HG02943 (cell line): ENCODE results near the gene SPDYE3.
"Not testable (repeated sequence)": the region's sequence is repeated elsewhere in the genome, so short reads cannot be mapped to it uniquely, and the experiment has no call there.

Source experiments
- ATAC-seq: cut with Tn5 transposase; IDR thresholded peaks from one replicate; pipeline ENCODE4 v1.9.1; 2021; ENCODE audit warnings: mild to moderate bottlenecking, low read depth, moderate library complexity; ENCODE audit not compliant: unreplicated experiment

The SPDYE3 gene

DNA sequence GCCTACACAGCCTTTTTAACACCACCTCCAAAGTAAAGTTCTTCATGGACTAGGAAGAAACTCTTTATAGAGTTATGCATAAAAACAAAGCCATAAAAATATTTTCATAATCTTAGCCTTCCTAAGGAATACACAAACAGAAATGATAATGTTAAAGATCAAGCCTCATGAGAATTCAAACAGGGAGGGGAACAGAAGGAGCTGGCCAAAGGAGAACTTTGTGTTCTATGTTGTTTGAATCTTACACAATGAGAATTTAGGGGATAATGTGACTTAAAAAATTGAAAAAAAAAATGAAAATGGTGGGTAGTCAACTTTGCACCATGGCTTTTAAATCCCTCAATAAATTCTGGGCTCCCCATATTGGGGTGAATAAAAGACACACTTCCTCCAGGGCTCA, 41.3 kb downstream of the SPDYE3 start:
- no peak for ATAC-seq

DNA sequence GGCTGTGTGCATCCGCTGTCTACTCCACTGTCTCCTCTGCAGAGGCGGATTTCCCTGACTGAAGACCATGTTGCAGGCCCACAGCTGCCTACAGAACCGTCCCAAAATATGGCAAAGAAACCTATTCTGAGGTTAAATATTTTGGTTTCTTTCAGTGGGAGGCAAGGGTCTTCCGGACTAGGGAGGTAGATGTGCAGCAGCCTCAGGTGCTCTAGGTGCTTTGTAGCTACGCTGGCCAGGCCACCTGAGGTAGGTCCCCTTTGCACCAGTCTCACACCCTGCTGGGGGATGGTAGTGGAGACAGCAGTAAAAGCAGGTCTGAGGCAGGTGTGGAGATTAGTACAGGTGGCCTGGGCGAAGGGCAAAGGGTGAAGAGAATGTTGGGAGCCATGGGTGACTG, 42.3 kb downstream of the SPDYE3 start:
- ATAC-seq, result no peak

- ATAC-seq, result no peak
Measured at GRCh38 chr7:100351657-100352058, 44.2 kb downstream of the SPDYE3 start.

GRCh38 chr7:100352230-100352781, 44.8 kb downstream of the SPDYE3 start:
- ATAC-seq, result not testable (repeated sequence)

GRCh38 chr7:100352984-100353684, 45.6 kb downstream of the SPDYE3 start:
- ATAC-seq, result no peak

DNA sequence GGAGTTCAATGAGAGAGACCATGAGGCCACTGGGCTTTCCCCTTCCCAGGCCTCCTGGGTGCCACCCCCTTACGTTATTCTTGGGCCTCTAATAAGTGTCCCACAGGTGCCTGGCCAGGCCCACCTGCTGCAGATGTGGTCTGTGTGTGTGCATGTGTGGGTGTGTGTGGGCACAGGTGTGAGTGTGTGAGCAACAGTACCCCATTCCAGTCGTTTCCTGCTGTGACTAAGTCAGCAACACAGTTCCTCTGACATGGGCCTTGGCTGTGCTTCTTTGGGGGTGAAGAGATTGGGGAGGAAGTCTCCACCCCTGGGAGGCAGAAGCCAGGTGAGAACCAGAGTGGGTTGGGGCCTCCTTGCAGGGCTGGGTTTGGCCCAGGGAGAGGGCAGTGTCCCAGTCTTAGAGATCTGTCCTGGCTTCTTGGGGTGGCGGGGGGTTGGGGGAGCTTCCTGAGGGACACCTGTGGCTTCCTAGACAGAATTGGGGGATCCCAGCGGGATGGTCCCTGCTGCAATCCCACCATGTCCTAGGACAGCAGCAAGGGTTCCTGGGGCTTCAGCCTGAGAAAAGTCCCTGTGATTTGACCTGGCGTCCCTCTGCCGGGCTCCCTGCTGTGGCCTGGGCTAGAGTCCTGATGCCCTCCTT, 46.3 kb downstream of the SPDYE3 start:
- ATAC-seq, result no peak

- ATAC-seq, result no peak
Measured at GRCh38 chr7:100356416-100357068, 49.0 kb downstream of the SPDYE3 start.

DNA sequence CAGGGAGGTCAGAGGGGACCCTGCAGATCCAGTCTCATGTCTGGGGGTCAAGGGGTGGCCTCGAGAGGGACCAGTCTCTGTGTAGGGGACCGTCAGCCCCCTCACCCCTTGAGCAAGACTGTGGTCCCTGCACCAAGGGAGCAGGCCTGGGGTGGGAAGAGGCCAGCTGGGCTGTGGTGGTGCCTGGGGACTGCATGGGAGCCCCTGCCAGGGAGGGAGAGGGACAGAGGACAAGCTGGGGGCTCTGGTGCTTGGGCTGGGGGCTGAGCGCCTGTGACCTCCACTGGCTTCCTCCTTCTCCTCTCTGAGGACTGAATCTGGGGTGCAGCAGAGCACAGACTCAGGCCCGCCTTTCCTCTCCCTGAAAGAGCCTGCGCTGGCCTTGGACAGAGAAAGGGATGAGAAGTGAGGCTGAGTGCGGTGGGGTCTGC, 49.6 kb downstream of the SPDYE3 start:
- no peak for ATAC-seq

DNA sequence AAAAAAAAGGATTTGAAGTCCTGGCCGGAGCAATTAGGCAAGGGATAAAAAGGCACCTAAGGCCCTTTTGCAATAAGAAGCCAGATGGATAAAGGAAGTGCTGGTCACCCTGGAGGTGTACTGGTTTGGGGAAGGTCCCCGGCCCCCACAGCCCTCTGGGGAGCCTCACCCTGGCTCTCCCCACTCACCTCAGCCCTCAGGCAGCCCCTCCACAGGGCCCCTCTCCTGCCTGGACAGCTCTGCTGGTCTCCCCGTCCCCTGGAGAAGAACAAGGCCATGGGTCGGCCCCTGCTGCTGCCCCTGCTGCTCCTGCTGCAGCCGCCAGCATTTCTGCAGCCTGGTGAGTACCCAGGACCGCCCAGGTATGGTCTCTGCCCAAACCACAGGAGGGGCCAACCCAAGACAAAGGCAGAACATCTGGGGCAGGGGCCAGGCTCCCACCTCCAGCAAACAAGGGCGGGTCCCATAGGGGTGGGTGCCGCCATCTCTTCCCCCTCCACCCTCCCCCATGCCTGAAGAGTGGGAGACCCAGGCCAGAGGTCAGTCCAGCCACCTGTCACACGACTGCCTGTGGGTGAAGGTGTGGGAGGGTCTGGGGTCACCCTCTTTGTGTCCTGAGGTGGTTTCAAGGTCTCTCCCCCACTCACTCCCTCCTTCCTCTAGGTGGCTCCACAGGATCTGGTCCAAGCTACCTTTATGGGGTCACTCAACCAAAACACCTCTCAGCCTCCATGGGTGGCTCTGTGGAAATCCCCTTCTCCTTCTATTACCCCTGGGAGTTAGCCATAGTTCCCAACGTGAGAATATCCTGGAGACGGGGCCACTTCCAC, 50.7 kb downstream of the SPDYE3 start, which contains the start of gene PILRB:
Gene PILRB, plus strand, starts transcription at position 91 of the 830 bp plus-strand sequence. Its CDS starts 186 bp downstream, at position 277.
- no peak for ATAC-seq

DNA sequence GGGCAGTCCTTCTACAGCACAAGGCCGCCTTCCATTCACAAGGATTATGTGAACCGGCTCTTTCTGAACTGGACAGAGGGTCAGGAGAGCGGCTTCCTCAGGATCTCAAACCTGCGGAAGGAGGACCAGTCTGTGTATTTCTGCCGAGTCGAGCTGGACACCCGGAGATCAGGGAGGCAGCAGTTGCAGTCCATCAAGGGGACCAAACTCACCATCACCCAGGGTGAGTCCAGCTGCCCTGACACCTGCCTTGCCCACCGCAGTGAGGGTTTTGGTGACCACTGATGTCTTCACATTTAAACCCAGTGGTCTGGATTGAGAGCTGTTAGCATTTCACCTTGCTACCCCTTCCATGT, 51.3 kb downstream of the SPDYE3 start:
- ATAC-seq, result no peak

DNA sequence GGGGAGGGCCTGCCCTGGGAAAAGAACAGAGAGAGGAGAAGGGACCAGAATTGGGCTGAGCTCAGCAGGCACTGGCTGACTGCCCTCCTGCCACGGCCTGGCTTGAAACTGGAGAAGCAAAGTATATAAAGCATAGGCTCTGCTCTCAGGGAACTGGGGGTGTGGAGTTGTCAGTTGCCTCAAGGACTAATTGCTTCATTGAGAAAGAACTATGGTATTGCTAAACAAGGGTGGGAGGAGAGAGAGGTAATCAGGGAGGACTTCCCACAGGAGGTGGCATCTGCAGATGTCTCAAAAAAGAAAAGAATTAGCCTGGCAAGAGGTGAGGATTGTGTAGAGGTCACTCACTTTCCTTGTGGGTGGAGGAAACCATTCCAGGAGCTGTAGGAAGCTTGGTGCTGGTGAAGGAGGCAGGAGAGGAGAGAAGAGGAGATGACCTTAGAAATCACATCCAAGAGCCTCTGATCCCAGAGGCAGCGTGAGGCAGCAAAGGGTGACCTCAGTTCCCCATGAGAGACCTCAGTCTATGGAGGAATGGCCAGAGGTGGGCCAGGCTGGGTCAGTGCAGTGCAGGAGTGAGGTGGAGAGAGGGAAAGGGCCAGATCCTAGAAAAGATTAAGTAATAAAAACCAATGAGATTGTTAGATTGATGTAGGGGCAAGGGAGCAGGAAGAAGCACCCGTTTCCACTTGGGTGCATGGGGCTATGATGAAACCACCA, 52.8 kb downstream of the SPDYE3 start:
- ATAC-seq, result no peak

DNA sequence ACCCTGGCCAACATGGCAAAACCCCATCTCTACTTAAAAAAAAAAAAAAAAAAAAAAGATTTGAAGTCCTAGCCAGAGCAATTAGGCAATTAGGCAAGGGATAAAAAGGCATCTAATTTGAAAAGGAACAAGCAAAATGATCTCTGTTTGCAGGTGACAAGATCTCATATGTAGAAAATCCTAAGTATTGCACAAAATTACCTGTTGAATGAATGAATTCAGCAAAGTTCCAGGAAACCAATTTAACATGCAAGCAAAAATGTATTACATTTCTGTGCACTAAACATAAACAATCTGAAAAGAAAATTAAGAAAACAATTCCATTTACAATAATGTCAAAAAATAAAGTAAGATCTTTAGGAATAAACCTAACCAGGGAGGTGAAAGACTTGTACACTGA, 55.6 kb downstream of the SPDYE3 start:
- no peak for ATAC-seq

- ATAC-seq, result not testable (repeated sequence)
Measured at GRCh38 chr7:100363797-100364196, 56.3 kb downstream of the SPDYE3 start.

GRCh38 chr7:100364480-100364879, 57.0 kb downstream of the SPDYE3 start:
- no peak for ATAC-seq

GRCh38 chr7:100365998-100366367, 58.5 kb downstream of the SPDYE3 start:
- not testable (repeated sequence) for ATAC-seq

DNA sequence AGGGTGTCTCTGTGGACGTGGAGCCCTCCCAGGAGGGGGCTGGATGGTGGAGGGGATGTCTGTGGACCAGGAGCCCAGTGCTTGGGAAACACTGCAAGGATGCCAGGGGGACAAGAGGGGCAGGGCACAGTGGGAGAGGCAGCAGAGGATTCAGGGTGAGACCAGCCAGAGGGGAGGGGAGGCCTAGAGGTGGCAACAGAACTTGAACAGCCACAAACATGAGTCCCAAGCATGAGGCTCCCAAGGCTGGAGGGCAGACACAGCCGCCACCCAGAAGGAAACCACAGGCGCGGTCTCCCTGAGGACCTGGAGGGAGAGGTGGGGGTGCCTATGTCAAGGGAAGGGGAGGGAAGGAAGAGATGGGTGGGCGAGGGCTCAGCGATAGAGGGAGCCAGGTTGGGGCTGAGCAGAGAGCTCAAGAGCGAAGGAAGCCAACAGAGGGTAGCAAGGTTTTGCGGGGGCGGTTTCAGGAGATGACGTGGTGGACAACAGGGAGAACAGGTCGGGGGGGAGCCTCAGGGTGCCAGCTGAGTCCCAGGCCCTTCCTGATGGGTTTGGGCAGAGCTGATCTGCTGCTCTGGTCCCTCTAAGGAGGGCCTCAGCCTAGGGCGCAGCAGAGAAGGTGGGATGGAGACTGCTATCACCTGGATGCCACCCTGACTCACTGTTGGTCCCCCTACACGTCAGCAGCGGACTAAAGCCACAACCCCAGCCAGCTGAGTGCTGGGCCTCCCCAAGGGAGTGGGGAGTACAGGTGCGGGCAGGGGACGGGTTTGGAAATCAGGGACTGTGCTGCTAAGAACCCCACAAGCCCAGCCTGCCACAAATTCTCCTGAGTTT, 59.1 kb downstream of the SPDYE3 start:
- no peak for ATAC-seq

DNA sequence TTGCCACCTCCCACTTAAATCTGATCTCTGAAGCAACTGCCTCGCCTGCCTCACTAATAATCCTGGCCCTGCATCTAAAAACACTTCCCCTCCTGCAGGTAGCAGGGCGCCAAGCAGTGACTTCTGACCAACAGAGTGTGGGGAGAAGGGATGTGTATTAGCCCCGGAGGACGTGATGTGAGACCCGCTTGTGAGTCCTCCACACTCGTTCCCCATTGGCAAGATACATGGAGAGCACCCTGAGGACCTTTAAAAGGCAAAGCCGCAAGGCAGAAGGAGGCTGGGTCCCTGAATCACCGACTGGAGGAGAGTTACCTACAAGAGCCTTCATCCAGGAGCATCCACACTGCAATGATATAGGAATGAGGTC, 59.7 kb downstream of the SPDYE3 start:
- no peak for ATAC-seq

DNA sequence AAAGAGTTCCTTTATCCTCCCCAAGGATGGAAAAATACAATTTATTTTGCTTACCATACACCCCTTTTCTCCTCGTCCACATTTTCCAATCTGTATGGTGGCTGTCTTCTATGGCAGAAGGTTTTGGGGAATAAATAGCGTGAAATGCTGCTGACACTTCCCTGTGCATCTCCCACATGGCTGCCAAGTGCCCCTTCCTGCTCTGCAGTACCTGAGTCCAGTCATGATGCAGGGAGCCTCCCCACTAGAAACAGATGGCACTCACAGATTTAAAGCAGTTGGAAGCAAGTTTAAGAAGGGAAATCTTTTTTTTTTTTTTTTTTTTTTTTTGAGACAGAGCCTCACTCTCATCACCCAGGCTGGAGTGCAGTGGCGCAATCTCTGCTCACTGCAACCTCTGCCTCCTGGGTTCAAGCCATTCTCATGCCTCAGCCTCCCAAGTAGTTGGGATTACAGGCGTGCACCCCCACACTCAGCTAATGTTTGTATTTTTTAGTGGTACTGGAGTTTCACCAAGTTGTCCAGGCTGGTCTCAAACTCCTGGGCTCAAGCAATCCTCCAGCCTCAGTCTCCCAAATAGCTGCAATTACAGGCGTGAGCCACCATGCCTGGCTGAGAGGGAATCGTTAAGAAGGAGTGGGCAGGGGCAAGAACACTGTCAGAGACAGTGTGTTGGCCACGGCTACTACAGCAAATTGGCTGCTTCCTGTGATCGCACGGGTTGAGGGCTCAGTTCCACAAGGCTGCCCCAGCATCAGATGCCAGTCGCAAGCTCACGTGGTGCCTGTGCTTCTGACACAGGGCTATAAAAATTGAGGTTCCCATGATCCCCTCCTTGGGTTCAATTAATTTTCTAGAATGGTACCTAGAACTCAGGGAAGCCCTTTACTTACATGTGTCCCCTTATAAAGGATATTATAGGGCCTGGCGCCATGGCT, 60.4 kb downstream of the SPDYE3 start:
- ATAC-seq, result no peak
